Endothelial cell of umbilical vein (primary cell): ENCODE measurements around the gene GAL3ST1. TPM values are rescaled to one million over a fixed set of nuclear protein-coding genes. Genes with fewer than 3 reads are reported as not detected.

Source experiments
- BruUV-seq: library from RNA; stranded (reverse); fragments of 400-500 nt; replicated peaks from 2 replicates; lab custom pipeline; 2021; lab: Mats Ljungman, UMichigan
- CTCF ChIA-PET: fragments of 300-600, 350-600 bp; sonication (Branson Sonifier 250); formaldehyde crosslinking; loops from one replicate; lab custom pipeline; 2021; ENCODE audit warnings: antibody characterized with exemption, inconsistent platforms; lab: Charles Lee
- POLR2A ChIA-PET: fragments of 300-600, 350-600 bp; sonication (Branson Sonifier 250); formaldehyde crosslinking; loops from one replicate; lab custom pipeline; 2021; ENCODE audit warnings: antibody characterized with exemption, inconsistent platforms; lab: Charles Lee
- DNase-seq: peaks from one replicate; pipeline ENCODE4 v3.0.0-alpha.2; 2011; ENCODE audit warnings: low read depth, low spot score
- FAIRE-seq: peaks from 2 replicates; lab custom pipeline; 2011; peaks lifted over from hg19 to GRCh38; lab: Jason Lieb, UNC
- H2AFZ ChIP-seq: 2 replicates; pipeline ENCODE4 v1.6.0; 2012; ENCODE audit warnings: low read depth, low read length, control low read depth, inconsistent platforms
- H3K27ac ChIP-seq: 2 replicates; pipeline ENCODE4 v1.5.1; 2011; ENCODE audit warnings: low read depth, mild to moderate bottlenecking, control low read depth, low read length, moderate library complexity; ENCODE audit not compliant: insufficient read depth
- H3K27me3 ChIP-seq, 2 experiments: 2 replicates each; pipeline versions ENCODE4 v1.6.0 to v1.6.1; 2011; ENCODE audit warnings: low read length in 2 of 2, mixed read lengths in 1 of 2; ENCODE audit not compliant: control insufficient read depth in 2 of 2, insufficient read depth in 2 of 2
- H3K36me3 ChIP-seq, 2 experiments: 2 replicates in 1 of 2; 3 replicates in 1 of 2; pipeline ENCODE4 v1.5.1; 2011; ENCODE audit warnings: low read length in 2 of 2, mild to moderate bottlenecking in 1 of 2, moderate library complexity in 1 of 2; ENCODE audit not compliant: control insufficient read depth in 2 of 2, insufficient read depth in 2 of 2; ENCODE audit errors: extremely low read depth in 1 of 2
- H3K4me1 ChIP-seq: 3 replicates; pipeline ENCODE4 v1.5.1; 2011; ENCODE audit warnings: mild to moderate bottlenecking, low read length; ENCODE audit not compliant: control insufficient read depth, insufficient read depth; ENCODE audit errors: extremely low read depth
- H3K4me2 ChIP-seq: 2 replicates; pipeline ENCODE4 v1.6.1; 2011; ENCODE audit warnings: low read length, control low read depth, mixed read lengths; ENCODE audit not compliant: insufficient read depth
- H3K4me3 ChIP-seq, 3 experiments: fragments of 200-600 bp in 1 of 3; sonication (generic), shearing (Covaris generic) in 1 of 3; replicated peaks in 1 of 3; 2 replicates each; pipeline ENCODE4 v1.5.1; 2011 to 2016; ENCODE audit warnings: control low read depth in 3 of 3, low read length in 3 of 3, mild to moderate bottlenecking in 2 of 3, inconsistent platforms in 1 of 3, low read depth in 1 of 3, moderate library complexity in 1 of 3; ENCODE audit not compliant: insufficient read depth in 1 of 3
- H3K79me2 ChIP-seq: 2 replicates; pipeline ENCODE4 v1.6.0; 2012; ENCODE audit warnings: low read length, inconsistent platforms; ENCODE audit not compliant: control insufficient read depth, insufficient read depth
- H3K9ac ChIP-seq: replicated peaks from 2 replicates; pipeline ENCODE3; 2011; ENCODE audit warnings: low read length, control low read depth; ENCODE audit not compliant: insufficient read depth; ENCODE audit errors: extremely low read depth
- H3K9me1 ChIP-seq: replicated peaks from 3 replicates; pipeline ENCODE4 v1.6.0; 2011; ENCODE audit warnings: mild to moderate bottlenecking, low read length; ENCODE audit not compliant: control insufficient read depth, insufficient read depth; ENCODE audit errors: extremely low read depth
- H3K9me3 ChIP-seq: replicated peaks from 2 replicates; pipeline ENCODE4 v1.5.1; 2012; ENCODE audit warnings: low read length, inconsistent platforms; ENCODE audit not compliant: control insufficient read depth, insufficient read depth
- H4K20me1 ChIP-seq: replicated peaks from 2 replicates; pipeline ENCODE3; 2011; ENCODE audit warnings: mild to moderate bottlenecking, low read length; ENCODE audit not compliant: control insufficient read depth, insufficient read depth; ENCODE audit errors: extremely low read depth
- CTCF ChIP-seq, 2 donors: IDR thresholded peaks; 1 replicate in 1 of 2; 2 replicates in 1 of 2; pipeline ENCODE4 v1.5.1; 2011; ENCODE audit warnings: low read length in 2 of 2, mild to moderate bottlenecking in 2 of 2, moderate library complexity in 2 of 2, control low read depth in 1 of 2, inconsistent platforms in 1 of 2, low read depth in 1 of 2; ENCODE audit not compliant: insufficient read depth in 1 of 2; ENCODE audit errors: extremely low read depth in 1 of 2
- EZH2 ChIP-seq: IDR thresholded peaks from 2 replicates; pipeline ENCODE4 v1.6.1; 2012; ENCODE audit warnings: borderline replicate concordance, low read depth, mild to moderate bottlenecking, moderate library complexity, low read length, inconsistent platforms; ENCODE audit not compliant: severe bottlenecking
- FOS ChIP-seq: IDR thresholded peaks from 2 replicates; pipeline ENCODE4 v1.6.1; 2011; ENCODE audit warnings: mild to moderate bottlenecking, low read length, moderate library complexity, borderline replicate concordance; ENCODE audit not compliant: insufficient read depth
- GATA2 ChIP-seq: IDR thresholded peaks from 2 replicates; pipeline ENCODE4 v1.7.0; 2011; ENCODE audit warnings: low read depth, mild to moderate bottlenecking, moderate library complexity, mixed read lengths, low read length; ENCODE audit not compliant: insufficient read length, insufficient read depth
- JUN ChIP-seq: IDR thresholded peaks from 2 replicates; pipeline ENCODE4 v1.6.1; 2011; ENCODE audit warnings: borderline replicate concordance, low read depth; ENCODE audit not compliant: insufficient read length, insufficient read depth
- MAX ChIP-seq: IDR thresholded peaks from 2 replicates; pipeline ENCODE4 v1.6.1; 2011; ENCODE audit not compliant: insufficient read depth, insufficient read length
- MYC ChIP-seq: IDR thresholded peaks from one replicate; pipeline ENCODE4 v1.6.1; 2011; ENCODE audit warnings: mild to moderate bottlenecking, low read depth, low read length
- POLR2A ChIP-seq: IDR thresholded peaks from 2 replicates; pipeline ENCODE4 v1.6.1; 2012; ENCODE audit warnings: low read depth, mild to moderate bottlenecking, control low read depth, low read length
- POLR2AphosphoS5 ChIP-seq: IDR thresholded peaks from 2 replicates; pipeline ENCODE4 v1.6.1; 2012; ENCODE audit warnings: low read depth, mild to moderate bottlenecking, control low read depth, low read length, moderate library complexity; ENCODE audit not compliant: insufficient read depth
- dilution Hi-C: fragments of 300-500 bp; cut with MboI; formaldehyde crosslinking; loops from one replicate; pipeline ENCODE4 v1.15.0; 2019; ENCODE audit warnings: low sequenced_read_pairs; ENCODE audit not compliant: extremely low pct_ligation_motif_present
- intact Hi-C: fragments of 100-400 bp; cut with micrococcal nuclease; formaldehyde crosslinking; loops from one replicate; pipeline ENCODE4 v1.10.0; 2022
- polyA plus RNA-seq, 4 experiments: library from polyadenylated mRNA; depleted of rRNA in 3 of 4; stranded (reverse) in 3 of 4; unstranded in 1 of 4; fragments of >200 nt; gene quantifications; 2 replicates each; pipeline versions ENCODE4 v1.2.1 to v1.2.3, GENCODE V29; 2011 to 2012; ENCODE audit warnings: missing spikeins in 1 of 4
- total RNA-seq: library from RNA; stranded (reverse); gene quantifications from 2 replicates; pipeline ENCODE4 v1.2.3, GENCODE V29; 2021

GAL3ST1 gene
- total and polyA plus RNA-seq, 2 donors (not counting 3 experiments of a cell fraction or from before 2014, with no cell fraction given) = not detected

GRCh38 chr22:30614268-30614667 lies 39.8 kb upstream of the GAL3ST1 start:
- no peak for FAIRE-seq
- no peak for TF ChIP-seq MAX
- TF ChIP-seq MYC = no peak
- no peak for TF ChIP-seq POLR2AphosphoS5
- TF ChIP-seq JUN = no peak
- no peak for TF ChIP-seq GATA2
- TF ChIP-seq CTCF (IDR thresholded peaks at IDR 0.05; ENCODE audit: extremely low read depth in 1 of 2, insufficient read depth in 1 of 2, low read depth in 1 of 2, low read length in 2 of 2) = no peak
- TF ChIP-seq FOS = no peak
- TF ChIP-seq POLR2A = no peak
- TF ChIP-seq EZH2 = no peak

More at GRCh38 chr22:30614268-30614667, 39.8 kb upstream of the GAL3ST1 start:
- ChIA-PET CTCF (no interaction called here), POLR2A (no interaction called here)
- Histone ChIP-seq H3K9me3 (no peaks in the 10 kb centered on the region), H3K27ac (no peak overlapping the region), H3K4me1 (peaks cover 10% of the 10 kb centered on the region), H3K9me1 (no peaks in the 10 kb centered on the region), H3K36me3 (peaks cover 0 to 40% of the 10 kb centered on the region in 2 experiments), H3K4me2 (no peak overlapping the region), H3K4me3 (no peak overlapping the region), H2AFZ (no peak overlapping the region), H3K27me3 (no peaks in the 10 kb centered on the region), H3K9ac (no peak overlapping the region), H3K79me2 (no peaks in the 10 kb centered on the region), H4K20me1 (no peaks in the 10 kb centered on the region)
- dilution Hi-C loops = no loop called here
- no peak for DNase-seq
- intact Hi-C loops = no loop called here
- no TSS peak for BruUV-seq
